DND-41 (cell line): Measurements from ENCODE around the gene CEP112.

Experiments
- CTCF ChIP-seq: IDR thresholded peaks from 2 replicates; pipeline ENCODE4 v1.5.1; 2012; ENCODE audit warnings: borderline replicate concordance, low read length, moderate library complexity, mild to moderate bottlenecking; ENCODE audit not compliant: poor library complexity, severe bottlenecking; ENCODE audit errors: extremely low read depth
- EZH2 ChIP-seq: IDR thresholded peaks from 3 replicates; pipeline ENCODE4 v1.6.1; 2012; ENCODE audit warnings: borderline replicate concordance, low read depth, mild to moderate bottlenecking, moderate library complexity, low read length, inconsistent platforms; ENCODE audit not compliant: severe bottlenecking

GRCh38 chr17:66135219-66135618 lies 56.7 kb downstream of the CEP112 start:
- TF ChIP-seq CTCF (no peak), EZH2 (no peak)
